Retinal pigment epithelial cell (primary cell): Measurements from ENCODE around the gene TSSK1B.
"Not testable (repeated sequence)": the region's sequence is repeated elsewhere in the genome, so short reads cannot be mapped to it uniquely, and the experiment has no call there.

Experiments
- DNase-seq: peaks from one replicate; pipeline ENCODE4 v3.0.0-alpha.2; 2010; ENCODE audit warnings: low read depth
- H3K4me3 ChIP-seq: 2 replicates; pipeline ENCODE4 v1.5.1; 2011; ENCODE audit warnings: mild to moderate bottlenecking, low read length, control low read depth, moderate library complexity
- TF ChIP-seq, protein P1 (sequence below): conservative IDR thresholded peaks from 2 replicates; pipeline ENCODE4 v1.5.1; 2011; ENCODE audit warnings: low read depth, low read length, control low read depth, inconsistent platforms

The TSSK1B gene, protein sequence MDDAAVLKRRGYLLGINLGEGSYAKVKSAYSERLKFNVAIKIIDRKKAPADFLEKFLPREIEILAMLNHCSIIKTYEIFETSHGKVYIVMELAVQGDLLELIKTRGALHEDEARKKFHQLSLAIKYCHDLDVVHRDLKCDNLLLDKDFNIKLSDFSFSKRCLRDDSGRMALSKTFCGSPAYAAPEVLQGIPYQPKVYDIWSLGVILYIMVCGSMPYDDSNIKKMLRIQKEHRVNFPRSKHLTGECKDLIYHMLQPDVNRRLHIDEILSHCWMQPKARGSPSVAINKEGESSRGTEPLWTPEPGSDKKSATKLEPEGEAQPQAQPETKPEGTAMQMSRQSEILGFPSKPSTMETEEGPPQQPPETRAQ

DNA sequence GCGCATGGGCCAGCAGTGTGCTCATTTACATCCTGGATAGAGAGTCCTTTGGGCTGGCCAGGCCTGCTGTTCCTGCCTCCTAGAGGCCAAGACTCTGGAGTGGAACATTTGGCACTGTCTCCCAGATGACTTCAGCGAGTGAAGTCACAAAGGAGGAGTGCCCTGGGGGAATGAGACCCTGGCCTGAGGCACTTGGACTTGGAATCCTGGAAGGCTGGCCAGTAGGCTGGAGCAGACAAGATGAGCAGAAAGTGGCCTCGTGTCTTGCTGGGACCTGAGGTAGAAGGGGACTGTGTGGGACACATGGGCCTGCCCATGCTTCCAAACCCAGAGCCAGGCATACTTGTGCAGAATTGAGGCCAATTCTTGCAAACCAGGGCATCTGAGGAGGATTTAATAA is at the start of gene TSSK1B:
Gene TSSK1B (minus strand): TSS at position 101 of the 400 bp plus-strand sequence. CDS start 150 bp downstream, outside the sequence.
- TF ChIP-seq, protein P1, sequence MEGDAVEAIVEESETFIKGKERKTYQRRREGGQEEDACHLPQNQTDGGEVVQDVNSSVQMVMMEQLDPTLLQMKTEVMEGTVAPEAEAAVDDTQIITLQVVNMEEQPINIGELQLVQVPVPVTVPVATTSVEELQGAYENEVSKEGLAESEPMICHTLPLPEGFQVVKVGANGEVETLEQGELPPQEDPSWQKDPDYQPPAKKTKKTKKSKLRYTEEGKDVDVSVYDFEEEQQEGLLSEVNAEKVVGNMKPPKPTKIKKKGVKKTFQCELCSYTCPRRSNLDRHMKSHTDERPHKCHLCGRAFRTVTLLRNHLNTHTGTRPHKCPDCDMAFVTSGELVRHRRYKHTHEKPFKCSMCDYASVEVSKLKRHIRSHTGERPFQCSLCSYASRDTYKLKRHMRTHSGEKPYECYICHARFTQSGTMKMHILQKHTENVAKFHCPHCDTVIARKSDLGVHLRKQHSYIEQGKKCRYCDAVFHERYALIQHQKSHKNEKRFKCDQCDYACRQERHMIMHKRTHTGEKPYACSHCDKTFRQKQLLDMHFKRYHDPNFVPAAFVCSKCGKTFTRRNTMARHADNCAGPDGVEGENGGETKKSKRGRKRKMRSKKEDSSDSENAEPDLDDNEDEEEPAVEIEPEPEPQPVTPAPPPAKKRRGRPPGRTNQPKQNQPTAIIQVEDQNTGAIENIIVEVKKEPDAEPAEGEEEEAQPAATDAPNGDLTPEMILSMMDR, result no peak

DNA sequence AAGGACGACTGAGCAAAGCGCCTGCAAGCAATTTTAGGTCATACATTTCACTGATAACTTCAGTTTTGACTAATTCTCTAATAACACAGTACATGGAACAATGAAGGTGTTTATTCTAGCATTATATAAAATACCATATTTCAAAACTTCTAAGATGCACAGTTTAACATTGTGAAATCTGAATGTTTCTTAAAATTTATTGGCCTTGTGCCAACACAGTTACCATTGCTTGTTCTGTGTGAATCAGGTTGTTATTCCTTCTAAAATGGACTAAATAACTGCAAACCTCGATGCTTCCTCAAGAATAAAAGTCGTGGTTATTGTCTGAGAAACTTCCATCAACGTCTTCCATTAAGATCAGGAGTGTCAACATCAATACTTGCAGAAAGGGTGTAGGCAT is 45.5 kb upstream of the TSSK1B start:
- TF ChIP-seq, protein P1, result no peak
- DNase-seq, result no peak
- H3K4me3 ChIP-seq, result no peak overlapping the region

More for the DNA sequence above, at the start of gene TSSK1B:
- DNase-seq, result no peak
- H3K4me3 ChIP-seq, result no peak within 1 kb of the TSS

DNA sequence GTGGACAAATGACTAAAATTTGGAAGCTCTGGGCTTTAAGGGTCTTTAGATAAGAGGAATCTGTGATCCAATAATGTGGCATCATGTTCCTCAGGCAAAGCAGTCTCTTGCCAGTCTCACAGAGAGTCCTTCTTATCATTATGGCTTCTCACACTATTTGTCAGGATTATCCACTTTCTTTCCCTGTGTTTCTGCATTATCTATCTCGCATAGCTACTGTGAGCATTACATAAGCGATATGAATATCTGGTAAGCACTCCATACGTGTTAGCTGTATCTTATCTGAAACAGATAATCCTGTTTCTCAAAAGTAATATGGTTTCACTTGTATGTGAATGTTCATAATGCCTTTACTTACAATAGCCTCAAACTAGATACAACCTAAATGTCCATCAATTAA is 43.9 kb upstream of the TSSK1B start:
- TF ChIP-seq, protein P1, result no peak
- H3K4me3 ChIP-seq, result no peak overlapping the region
- no peak for DNase-seq

DNA sequence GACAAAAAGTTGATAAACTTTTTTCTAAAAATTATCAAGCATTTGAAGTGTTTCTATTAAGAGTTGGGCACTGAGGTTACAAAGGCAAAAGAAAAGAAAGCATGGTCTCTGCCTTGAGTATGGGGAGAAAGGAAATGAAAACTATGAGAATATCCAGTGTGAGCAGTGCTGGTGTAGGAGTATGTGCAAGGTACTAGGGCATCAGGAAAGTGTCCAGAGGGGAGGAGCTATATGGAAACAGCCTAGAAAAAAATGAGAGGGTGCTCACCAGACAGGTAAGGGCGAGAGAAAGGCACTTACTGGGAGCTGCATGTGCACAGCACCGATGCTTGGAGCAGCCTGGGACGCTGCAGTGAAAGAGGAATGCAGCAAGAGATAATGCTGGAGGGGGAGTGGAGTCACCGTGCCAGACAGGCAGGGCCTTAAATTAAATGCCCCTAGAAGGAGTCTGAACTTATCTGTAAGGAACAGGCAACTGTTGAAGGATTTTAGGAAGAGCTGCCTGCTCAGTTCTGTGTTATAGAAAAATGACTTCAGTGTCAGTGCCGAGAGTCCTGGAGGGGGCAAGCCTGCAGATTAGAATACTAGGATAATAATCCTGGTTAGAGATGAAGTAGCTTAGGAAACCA is 39.4 kb upstream of the TSSK1B start:
- TF ChIP-seq, protein P1, result no peak
- no peak for DNase-seq
- no peak overlapping the region for H3K4me3 ChIP-seq

DNA sequence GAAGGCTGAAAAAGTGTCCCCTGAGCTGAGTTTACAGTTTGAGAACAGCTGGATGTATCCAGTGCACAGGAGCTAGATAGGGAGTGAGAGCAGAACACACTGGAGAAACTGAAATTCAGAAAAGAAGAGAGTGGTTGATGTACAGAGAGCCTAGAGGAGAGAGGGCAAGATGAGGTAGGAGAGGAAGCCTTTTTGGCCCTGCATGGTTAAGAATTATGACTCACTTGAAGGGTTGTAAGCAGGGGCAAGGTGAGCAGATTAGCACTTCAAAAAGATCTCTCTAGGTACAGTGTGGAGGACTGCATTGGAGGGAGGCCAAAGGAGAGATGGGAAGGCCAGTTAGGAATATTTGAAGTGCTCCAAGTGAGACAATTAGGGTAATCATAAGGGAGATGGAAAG is 28.2 kb upstream of the TSSK1B start:
- no peak overlapping the region for H3K4me3 ChIP-seq
- TF ChIP-seq, protein P1, result no peak
- no peak for DNase-seq

DNA sequence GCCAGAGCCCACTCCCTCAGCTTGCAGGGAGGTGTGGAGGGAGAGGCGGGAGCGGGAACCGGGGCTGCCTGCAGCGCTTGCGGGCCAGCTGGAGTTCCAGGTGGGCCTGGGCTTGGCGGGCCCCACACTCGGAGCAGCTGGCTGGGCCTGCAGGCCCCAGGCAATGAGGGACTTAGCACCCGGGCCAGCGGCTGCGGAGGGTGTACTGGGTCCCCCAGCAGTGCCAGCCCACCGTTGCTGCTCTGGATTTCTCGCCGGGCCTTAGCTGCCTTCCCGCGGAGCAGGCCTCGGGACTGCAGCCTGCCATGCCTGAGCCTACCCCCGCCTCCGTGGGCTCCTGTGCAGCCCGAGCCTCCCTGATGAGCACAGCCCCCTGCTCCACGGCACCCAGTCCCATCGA is 22.3 kb upstream of the TSSK1B start:
- not testable (repeated sequence) for H3K4me3 ChIP-seq, DNase-seq

DNA sequence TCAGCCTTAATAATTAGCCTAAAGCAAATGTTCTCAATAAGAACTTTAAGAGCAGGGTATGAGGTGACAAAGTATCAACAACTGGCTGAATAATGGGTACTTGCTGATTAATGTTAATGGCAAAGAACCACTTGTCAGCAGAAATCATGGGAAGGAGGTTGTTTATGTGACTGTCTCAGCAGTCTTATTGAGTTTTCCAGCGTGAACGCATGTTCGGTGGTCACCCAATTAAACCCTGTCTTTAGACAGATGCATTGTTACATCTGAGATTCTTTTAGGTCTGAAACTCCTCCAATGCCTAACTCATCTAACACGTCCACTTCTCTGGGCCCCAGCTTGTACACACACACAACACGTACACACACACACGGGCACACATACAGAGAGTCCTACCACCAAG is 18.2 kb upstream of the TSSK1B start:
- TF ChIP-seq, protein P1, result no peak
- DNase-seq, result no peak
- H3K4me3 ChIP-seq, result no peak overlapping the region
